HG02571 (cell line): ENCODE data around the gene SPRN.
"Not testable (repeated sequence)": the region's sequence is repeated elsewhere in the genome, so short reads cannot be mapped to it uniquely, and the experiment has no call there.

Experiments used
- ATAC-seq: cut with Tn5 transposase; IDR thresholded peaks from one replicate; pipeline ENCODE4 v1.9.1; 2021; ENCODE audit warnings: mild to moderate bottlenecking, moderate library complexity; ENCODE audit not compliant: unreplicated experiment

The SPRN gene

GRCh38 chr10:133424601-133425000, at the start of gene SPRN:
Gene SPRN (minus strand): TSS chr10:133424625. CDS start chr10:133423681, 944 bp downstream.
- ATAC-seq = not testable (repeated sequence)

GRCh38 chr10:133474027-133474426, 49.6 kb upstream of the SPRN start:
- no peak for ATAC-seq

GRCh38 chr10:133473270-133473669, 48.8 kb upstream of the SPRN start:
- no peak for ATAC-seq

- no peak for ATAC-seq
Measured at GRCh38 chr10:133471300-133472109, 47.1 kb upstream of the SPRN start.

- not testable (repeated sequence) for ATAC-seq
Measured at GRCh38 chr10:133469205-133469604, 44.8 kb upstream of the SPRN start.

GRCh38 chr10:133467286-133467911, 43.0 kb upstream of the SPRN start:
- no peak for ATAC-seq

GRCh38 chr10:133466683-133467275, 42.4 kb upstream of the SPRN start:
- no peak for ATAC-seq

- no peak for ATAC-seq
Measured at GRCh38 chr10:133465950-133466474, 41.6 kb upstream of the SPRN start.

GRCh38 chr10:133465191-133465949, 40.9 kb upstream of the SPRN start:
- ATAC-seq = no peak

- no peak for ATAC-seq
Measured at GRCh38 chr10:133464582-133465031, 40.2 kb upstream of the SPRN start.

GRCh38 chr10:133462512-133463305, 38.3 kb upstream of the SPRN start:
- ATAC-seq = no peak

- no peak for ATAC-seq
Measured at GRCh38 chr10:133461841-133462240, 37.4 kb upstream of the SPRN start.

GRCh38 chr10:133461027-133461426, 36.6 kb upstream of the SPRN start:
- no peak for ATAC-seq

GRCh38 chr10:133460208-133460769, 35.9 kb upstream of the SPRN start:
- no peak for ATAC-seq

GRCh38 chr10:133459454-133460207, 35.2 kb upstream of the SPRN start:
- no peak for ATAC-seq

- ATAC-seq = no peak
Measured at GRCh38 chr10:133458710-133459453, 34.5 kb upstream of the SPRN start.

GRCh38 chr10:133458021-133458709, 33.7 kb upstream of the SPRN start:
- no peak for ATAC-seq
